Lower leg skin (tissue), 3 donors: ENCODE results near the gene TRPV6.

Source experiments
- CTCF ChIP-seq, 3 donors: fragments of 450-650 bp; IDR thresholded peaks; one replicate each; pipeline ENCODE4 v1.5.1; 2016; ENCODE audit warnings: antibody characterized with exemption in 3 of 3, mild to moderate bottlenecking in 3 of 3, moderate library complexity in 2 of 3
- POLR2A ChIP-seq, 2 donors: fragments of 450-650 bp; IDR thresholded peaks; one replicate each; pipeline ENCODE4 v1.6.1; 2016 to 2017; ENCODE audit warnings: antibody characterized with exemption in 2 of 2, mild to moderate bottlenecking in 1 of 2, moderate library complexity in 1 of 2

DNA sequence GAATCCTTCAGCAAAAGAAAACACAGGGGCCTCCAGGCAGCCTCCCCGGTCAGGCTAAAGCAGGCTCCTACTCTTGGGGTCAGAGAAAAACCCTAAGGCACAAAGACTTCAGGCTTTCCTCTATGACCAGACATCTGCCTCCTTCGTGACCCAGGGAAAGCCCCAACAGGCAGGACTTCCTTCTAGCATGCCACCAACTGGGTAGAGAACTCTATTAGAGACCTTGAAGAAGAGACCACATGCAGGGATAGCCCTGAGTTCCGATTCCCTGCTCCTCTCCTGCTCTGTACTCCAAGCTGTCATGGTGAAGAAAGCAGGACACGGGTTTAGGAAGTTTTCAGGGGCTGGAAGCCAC lies 1.3 kb downstream of the TRPV6 start:
- TF ChIP-seq POLR2A (IDR thresholded peaks at IDR 0.05), result no peak
- TF ChIP-seq CTCF (IDR thresholded peaks at IDR 0.05), result no peak
